Stimulated activated CD8-positive, alpha-beta memory T cell treated with anti-CD3 and anti-CD28 coated beads, Interleukin-12 subunit alpha, Interleukin-12 subunit beta, amount 100 ng/mL, for 4 hours (primary cell): ENCODE results near the gene NLN.

Experiments
- DNase-seq: peaks from one replicate; pipeline ENCODE4 v3.0.0-alpha.2; 2020; ENCODE audit warnings: low read depth

Gene NLN

GRCh38 chr5:65808818-65809217 is 86.8 kb downstream of the NLN start:
- DNase-seq, result no peak

GRCh38 chr5:65809817-65810531 is 88.0 kb downstream of the NLN start:
- DNase-seq, result no peak

DNA sequence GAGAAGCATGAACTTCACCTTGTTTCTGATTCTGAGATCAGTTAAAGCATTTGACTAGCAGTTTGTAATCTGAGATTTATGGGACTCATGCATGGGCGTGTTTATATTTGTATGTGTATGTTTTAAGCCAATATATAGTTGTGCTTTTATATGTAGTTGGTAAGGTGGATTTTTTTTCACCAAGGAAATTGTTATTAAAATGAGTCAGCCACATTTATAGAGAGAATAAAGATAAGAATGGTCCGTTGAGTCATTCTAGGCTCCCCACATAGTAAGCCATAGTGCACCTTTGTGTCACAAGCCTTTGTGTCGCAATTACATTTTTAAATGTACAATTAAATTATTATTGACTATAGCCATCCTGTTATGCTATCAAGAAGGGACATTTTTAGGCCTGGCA is 89.0 kb downstream of the NLN start:
- DNase-seq, result no peak

- DNase-seq, result no peak
Measured at GRCh38 chr5:65811885-65812284, 89.9 kb downstream of the NLN start.

DNA sequence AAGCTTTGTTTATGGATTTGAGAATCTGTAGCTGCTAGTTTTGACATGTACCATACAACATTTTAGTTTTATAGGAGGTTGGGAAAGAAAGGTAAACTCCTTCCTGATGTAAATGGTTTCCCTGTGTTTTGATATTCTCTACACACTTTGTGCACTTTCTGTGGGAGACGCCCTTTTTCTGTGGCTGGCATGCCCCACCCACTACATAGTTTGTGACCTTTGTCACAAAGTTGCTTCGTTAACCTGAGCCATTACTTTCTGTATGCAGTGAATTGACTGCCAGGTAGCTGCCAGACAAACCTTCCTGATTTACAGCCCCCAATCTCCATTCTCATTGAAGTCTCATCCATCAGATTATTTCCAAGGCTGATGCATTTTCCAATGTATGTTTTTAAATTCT is 90.6 kb downstream of the NLN start:
- no peak for DNase-seq

DNA sequence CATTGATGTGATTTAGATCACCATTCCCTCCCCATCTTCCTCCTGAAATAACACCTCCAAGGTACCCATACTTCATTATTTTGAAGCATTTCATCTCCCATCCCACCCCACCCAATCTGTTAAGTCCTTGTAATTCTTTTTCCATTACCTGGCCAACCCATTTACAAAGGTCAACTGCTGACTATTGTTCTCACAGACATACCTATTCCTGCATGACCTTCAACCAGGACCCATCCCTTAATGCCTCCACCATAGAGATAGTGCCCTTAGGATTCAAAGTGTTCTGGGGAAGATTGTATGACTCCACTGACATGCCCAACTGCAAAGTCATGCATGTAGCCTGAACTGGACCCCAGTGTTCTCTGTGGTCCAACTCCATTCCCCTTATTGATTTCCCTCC is 91.2 kb downstream of the NLN start:
- DNase-seq, result no peak

GRCh38 chr5:65815161-65815560 is 93.2 kb downstream of the NLN start:
- DNase-seq, result no peak

- DNase-seq, result no peak
Measured at GRCh38 chr5:65816729-65817128, 94.7 kb downstream of the NLN start.

DNA sequence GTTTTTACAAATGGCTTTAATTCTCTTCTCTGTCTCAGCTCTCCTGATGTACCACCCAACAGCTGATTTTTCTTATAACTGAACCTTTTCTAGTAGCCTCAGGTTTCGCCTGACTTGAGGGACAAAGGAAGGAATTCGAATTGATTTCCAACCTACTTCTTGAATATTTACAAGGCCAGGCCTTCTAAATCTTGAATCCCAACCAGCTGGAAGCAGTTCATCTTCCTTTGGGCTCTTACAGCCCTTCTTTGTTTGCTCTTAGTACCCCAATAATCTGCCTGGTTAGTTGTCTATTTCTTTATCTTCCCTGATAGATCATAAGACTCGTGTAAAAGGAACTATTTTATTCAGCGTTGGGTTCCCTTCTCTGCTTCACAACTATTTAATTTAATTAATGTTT is 95.9 kb downstream of the NLN start:
- no peak for DNase-seq

DNA sequence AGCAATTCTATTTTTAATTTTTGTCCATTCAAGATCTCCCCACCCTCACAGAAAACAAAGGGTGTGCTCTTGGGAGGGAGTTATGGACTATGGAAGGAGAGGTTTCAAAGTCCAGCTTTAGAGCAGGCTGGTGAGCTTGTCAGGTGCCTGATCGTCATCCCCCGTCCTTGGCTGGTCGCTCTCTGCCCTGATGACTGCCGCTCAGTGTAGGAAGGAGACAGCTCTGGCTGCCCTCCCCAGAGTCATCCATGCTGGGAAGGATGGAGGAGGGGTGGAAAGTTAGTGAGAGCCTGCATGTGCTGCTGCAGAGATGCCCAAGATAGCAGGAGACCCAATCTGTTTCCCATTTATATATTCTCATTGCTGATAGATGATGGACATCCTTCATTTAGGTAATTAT is 96.6 kb downstream of the NLN start:
- no peak for DNase-seq

GRCh38 chr5:65819215-65819904 is 97.4 kb downstream of the NLN start:
- DNase-seq, result no peak

DNA sequence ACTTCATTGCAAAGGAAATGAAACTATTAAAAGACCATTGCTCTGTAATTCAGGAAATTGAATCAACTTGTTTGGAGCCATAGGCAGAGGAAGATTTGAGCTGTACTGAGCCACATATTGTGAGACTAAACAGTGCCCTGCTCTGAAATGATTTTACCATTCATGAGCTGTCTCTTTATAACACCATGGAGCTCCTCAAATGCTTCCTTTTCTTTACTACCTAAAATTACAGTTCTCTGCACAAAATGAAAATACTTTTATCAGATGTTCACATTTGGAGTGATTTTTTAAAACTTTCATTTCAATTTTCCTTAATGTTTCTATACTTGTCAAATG is 97.9 kb downstream of the NLN start:
- no peak for DNase-seq

DNA sequence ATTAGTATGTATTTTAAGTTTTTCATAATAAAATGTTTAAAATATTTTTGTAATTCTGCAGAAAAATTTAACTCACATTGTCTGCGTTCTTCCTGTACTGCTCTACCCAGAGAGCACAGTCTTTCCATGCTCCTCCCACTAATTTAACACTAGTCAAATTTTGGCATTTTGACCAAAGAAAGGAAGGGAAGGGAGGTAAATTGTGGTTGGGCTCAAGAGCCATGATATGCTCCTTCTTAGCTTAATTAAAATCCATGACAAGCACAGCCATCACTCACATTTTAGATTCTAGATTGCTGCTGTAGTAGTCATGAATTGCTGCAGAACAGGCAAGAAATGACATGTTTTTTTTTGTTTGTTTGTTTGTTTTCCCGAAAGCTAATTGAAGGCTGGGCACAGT is 98.4 kb downstream of the NLN start:
- no peak for DNase-seq

DNA sequence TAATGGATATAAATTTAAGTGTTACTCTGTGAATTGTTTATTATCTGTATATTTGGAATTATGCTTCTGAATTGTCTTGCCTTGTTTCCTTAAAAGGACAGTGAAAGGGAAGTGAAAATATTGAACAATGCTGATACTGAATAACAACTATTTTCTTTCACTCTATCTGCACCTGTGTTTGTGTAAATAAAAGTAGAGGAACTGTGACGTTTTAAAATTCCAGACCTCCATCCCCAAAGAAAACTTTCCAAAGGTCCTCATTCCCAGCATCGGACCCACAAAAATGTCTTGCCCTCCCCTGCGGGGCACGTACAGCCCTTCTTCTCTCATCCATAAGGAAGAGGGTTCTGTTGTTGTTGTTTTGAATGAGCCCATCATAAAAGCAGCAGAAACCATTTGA is 100.0 kb downstream of the NLN start:
- DNase-seq, result no peak

DNA sequence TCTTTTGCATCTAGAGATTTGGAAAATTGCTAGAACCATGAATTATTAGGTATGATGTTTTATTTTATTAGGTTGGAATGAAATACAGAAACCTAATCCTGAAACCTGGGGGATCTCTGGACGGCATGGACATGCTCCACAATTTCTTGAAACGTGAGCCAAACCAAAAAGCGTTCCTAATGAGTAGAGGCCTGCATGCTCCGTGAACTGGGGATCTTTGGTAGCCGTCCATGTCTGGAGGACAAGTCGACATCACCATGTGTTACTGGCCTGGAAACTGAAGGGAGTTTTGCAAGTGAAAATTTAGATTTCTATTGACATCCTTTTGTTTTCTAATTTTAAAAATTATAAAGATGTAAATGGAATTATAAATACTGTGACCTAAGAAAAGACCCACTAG is 100.7 kb downstream of the NLN start:
- no peak for DNase-seq

GRCh38 chr5:65823204-65823603 is 101.2 kb downstream of the NLN start:
- no peak for DNase-seq

DNA sequence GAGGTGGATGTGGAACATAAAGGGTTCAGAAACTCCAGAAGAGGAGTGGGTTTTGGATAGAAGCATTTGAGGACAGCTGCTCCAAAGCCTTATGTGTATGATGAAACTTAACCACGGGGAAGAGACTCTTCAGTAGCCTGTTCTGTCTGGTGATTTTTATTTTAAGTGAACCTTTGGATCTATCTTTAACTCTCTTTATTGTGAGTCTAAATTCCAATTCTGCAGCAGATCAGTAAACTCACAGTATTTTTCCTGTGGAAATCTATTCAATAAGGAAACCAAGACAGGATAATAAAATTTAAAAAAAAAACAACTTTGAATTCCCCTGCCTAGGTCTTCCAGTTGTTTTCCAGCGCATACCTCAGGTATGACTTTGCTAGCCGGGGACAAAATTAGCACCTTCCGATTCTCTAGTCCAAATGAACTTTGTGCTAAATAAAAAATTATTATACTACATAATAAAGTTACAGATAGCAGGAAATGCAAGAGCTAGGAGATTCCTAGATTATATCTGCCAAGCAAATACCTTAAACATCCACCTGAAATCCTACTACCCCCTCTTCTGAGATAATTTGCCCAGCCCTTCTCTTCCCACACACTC is 101.9 kb downstream of the NLN start:
- no peak for DNase-seq

- DNase-seq, result no peak
Measured at GRCh38 chr5:65825408-65826328, 103.7 kb downstream of the NLN start.

DNA sequence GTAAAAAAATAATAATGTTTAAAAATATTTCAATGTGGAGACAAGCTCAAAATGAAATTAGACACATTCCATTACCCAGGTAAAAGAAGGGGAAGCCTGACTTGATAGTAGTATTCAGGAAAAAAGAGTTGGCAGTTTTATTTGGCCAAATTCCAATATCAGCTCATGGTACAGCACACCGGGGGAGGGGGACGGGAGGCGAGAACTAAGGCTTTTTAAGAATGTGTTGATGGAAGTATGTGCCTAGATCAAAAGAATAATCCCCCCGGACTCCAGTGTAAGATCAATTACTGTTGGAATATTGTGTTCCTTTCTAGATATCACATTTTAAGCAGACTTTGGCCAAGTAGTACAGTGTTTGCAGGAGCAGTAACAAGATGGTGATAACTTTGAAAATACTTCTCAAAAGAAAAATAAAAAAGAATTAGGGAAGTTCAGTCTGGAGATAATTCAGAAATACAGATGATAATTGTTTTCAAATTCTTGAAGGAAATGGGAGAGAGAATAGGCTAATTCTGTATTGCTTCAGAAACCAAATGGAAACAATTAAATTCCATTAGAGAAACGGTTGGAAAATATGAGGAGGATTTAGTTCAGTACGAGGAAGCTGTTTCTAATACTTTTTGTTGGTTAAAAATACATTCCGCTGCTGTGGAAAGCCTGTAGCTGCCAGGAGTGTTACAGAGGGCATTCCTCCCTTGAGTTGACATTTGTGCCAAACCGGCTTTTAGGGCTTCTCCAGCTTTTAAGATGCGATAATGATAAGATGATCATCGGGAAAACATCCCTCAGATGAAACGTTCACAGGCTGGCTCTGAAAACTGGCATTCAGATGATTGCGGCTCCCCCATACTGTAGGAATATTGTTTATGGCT is 106.3 kb downstream of the NLN start:
- no peak for DNase-seq

- DNase-seq, result no peak
Measured at GRCh38 chr5:65830856-65831255, 108.9 kb downstream of the NLN start.

DNA sequence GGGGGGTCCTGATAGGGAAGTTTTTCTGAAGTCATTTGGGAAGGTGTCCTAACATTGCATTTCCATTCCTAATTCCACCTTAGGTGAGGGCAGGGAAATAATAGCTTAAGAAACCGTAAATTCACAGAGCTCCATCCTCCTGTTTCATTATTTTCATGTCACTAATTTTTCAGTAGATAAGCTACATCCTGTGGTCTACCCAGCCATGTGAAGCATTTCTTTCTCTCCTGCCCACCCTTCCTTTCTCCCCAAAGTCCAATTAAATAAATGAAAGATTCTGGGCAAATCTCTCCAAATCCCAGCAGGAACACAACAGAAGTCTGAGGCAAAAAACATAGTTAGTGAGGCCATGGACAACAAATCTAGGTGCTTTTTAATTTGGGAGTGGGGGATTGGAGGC is 109.3 kb downstream of the NLN start:
- DNase-seq, result no peak

DNA sequence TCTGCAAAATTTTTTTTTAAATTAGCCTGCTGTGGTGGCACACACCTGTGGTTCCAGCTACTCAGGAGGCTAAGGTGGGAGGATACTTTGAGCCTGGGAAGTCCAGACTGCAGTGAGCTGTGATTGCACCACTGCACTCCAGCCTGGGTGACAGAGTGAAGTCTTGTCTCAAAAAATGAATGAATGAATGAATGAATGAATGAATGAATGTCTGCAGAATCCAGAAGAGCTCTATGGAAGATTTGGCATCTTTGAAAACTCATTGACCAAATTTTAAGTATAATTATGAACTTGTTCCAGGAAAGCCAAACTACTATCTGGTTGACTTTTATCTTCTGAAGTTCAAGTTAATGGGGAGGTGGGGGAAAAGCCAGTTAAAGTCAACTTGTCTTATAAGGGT is 110.1 kb downstream of the NLN start:
- no peak for DNase-seq
